ENCODE measurements around the gene DYNLRB1.

DNA sequence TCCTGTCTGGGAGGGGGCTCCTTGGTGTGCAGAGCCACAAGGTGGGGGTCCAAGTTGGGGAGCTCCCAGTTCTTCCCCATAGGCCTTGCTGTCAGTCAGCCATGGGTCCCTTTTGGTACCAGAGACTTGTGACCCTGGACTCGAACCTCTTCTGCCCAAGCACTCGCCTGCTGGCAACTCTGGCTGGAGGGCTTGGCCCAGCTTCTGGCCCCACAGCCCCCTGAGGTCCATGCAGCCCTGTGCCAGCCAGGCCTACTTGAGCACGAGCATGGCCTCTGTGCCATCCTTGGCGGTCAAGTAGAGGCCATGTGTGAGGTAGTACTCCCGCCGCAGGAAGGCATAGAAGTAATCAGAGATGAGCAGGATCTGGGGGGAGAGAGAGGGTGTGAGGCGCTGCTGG is 44.4 kb downstream of the DYNLRB1 start:
- TF ChIP-seq, protein P1, sequence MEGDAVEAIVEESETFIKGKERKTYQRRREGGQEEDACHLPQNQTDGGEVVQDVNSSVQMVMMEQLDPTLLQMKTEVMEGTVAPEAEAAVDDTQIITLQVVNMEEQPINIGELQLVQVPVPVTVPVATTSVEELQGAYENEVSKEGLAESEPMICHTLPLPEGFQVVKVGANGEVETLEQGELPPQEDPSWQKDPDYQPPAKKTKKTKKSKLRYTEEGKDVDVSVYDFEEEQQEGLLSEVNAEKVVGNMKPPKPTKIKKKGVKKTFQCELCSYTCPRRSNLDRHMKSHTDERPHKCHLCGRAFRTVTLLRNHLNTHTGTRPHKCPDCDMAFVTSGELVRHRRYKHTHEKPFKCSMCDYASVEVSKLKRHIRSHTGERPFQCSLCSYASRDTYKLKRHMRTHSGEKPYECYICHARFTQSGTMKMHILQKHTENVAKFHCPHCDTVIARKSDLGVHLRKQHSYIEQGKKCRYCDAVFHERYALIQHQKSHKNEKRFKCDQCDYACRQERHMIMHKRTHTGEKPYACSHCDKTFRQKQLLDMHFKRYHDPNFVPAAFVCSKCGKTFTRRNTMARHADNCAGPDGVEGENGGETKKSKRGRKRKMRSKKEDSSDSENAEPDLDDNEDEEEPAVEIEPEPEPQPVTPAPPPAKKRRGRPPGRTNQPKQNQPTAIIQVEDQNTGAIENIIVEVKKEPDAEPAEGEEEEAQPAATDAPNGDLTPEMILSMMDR (conservative IDR thresholded peaks at IDR 0.05) = no peak
- no peak for TF ChIP-seq ZFX (IDR thresholded peaks at IDR 0.05)

Data from C4-2B (cell line).